GM21390 (cell line): ENCODE data around the gene IL25.
"Not testable (repeated sequence)": the region's sequence is repeated elsewhere in the genome, so short reads cannot be mapped to it uniquely, and the experiment has no call there.

Source experiments
- ATAC-seq: cut with Tn5 transposase; IDR thresholded peaks from one replicate; pipeline ENCODE4 v1.9.1; 2021; ENCODE audit not compliant: unreplicated experiment

IL25 gene

GRCh38 chr14:23387916-23388882 is 15.6 kb downstream of the IL25 start:
- no peak for ATAC-seq

- no peak for ATAC-seq
Measured at GRCh38 chr14:23388996-23389395, 16.4 kb downstream of the IL25 start.

- ATAC-seq = no peak
Measured at GRCh38 chr14:23389396-23389795, 16.8 kb downstream of the IL25 start.

GRCh38 chr14:23389871-23390270 is 17.3 kb downstream of the IL25 start:
- ATAC-seq = not testable (repeated sequence)

- ATAC-seq = no peak
Measured at GRCh38 chr14:23392613-23393012, 20.0 kb downstream of the IL25 start.

GRCh38 chr14:23396126-23396525 is 23.5 kb downstream of the IL25 start:
- ATAC-seq = no peak

GRCh38 chr14:23396781-23397407 is 24.3 kb downstream of the IL25 start:
- ATAC-seq = no peak

- no peak for ATAC-seq
Measured at GRCh38 chr14:23398348-23398747, 25.7 kb downstream of the IL25 start.

- ATAC-seq = no peak
Measured at GRCh38 chr14:23399136-23399535, 26.5 kb downstream of the IL25 start.

- no peak for ATAC-seq
Measured at GRCh38 chr14:23399591-23399990, 27.0 kb downstream of the IL25 start.

GRCh38 chr14:23400496-23401149 is 28.0 kb downstream of the IL25 start:
- ATAC-seq = not testable (repeated sequence)

- ATAC-seq = no peak
Measured at GRCh38 chr14:23401291-23401690, 28.7 kb downstream of the IL25 start.

GRCh38 chr14:23402296-23403138 is 29.9 kb downstream of the IL25 start:
- ATAC-seq = no peak

GRCh38 chr14:23403139-23403438 is 30.5 kb downstream of the IL25 start:
- no peak for ATAC-seq

- no peak for ATAC-seq
Measured at GRCh38 chr14:23403908-23404307, 31.3 kb downstream of the IL25 start.

- no peak for ATAC-seq
Measured at GRCh38 chr14:23404331-23404900, 31.8 kb downstream of the IL25 start.

GRCh38 chr14:23405096-23405495 is 32.5 kb downstream of the IL25 start:
- ATAC-seq = no peak

- ATAC-seq = no peak
Measured at GRCh38 chr14:23405516-23406025, 33.0 kb downstream of the IL25 start.

- no peak for ATAC-seq
Measured at GRCh38 chr14:23406244-23406643, 33.6 kb downstream of the IL25 start.

- no peak for ATAC-seq
Measured at GRCh38 chr14:23406725-23407355, 34.2 kb downstream of the IL25 start.
